Fibroblast of skin of left biceps (primary cell): Measurements from ENCODE around the gene LPO.

ENCODE experiments used
- DNase-seq, 2 experiments: peaks; one replicate each; pipeline ENCODE4 v3.0.0-alpha.2; 2013; ENCODE audit warnings: low read depth in 2 of 2

The LPO gene

GRCh38 chr17:58317421-58318064 lies 79.2 kb downstream of the LPO start:
- DNase-seq, result peak in 1 of 2 experiments; percentile 33

- DNase-seq, result no peak
These were observed 79.7 kb downstream of the LPO start for GRCh38 chr17:58318065-58318481.
